Vagina (tissue), 2 donors: ENCODE results near the gene ECM1.

Source experiments
- CTCF ChIP-seq, 3 experiments: fragments of 450-650 bp in 2 of 3; fragments of 200-600 bp in 1 of 3; sonication (generic) in 1 of 3; IDR thresholded peaks; one replicate each; pipeline ENCODE4 v1.5.1; 2017 to 2019; ENCODE audit warnings: antibody characterized with exemption in 3 of 3, mild to moderate bottlenecking in 2 of 3, moderate library complexity in 2 of 3
- POLR2AphosphoS5 ChIP-seq, 2 donors: sonication (generic); formaldehyde crosslinking; IDR thresholded peaks; one replicate each; pipeline ENCODE4 v1.9.0; 2017; ENCODE audit warnings: antibody characterized with exemption in 2 of 2, mild to moderate bottlenecking in 2 of 2, low read depth in 1 of 2; ENCODE audit not compliant: insufficient read depth in 1 of 2

DNA sequence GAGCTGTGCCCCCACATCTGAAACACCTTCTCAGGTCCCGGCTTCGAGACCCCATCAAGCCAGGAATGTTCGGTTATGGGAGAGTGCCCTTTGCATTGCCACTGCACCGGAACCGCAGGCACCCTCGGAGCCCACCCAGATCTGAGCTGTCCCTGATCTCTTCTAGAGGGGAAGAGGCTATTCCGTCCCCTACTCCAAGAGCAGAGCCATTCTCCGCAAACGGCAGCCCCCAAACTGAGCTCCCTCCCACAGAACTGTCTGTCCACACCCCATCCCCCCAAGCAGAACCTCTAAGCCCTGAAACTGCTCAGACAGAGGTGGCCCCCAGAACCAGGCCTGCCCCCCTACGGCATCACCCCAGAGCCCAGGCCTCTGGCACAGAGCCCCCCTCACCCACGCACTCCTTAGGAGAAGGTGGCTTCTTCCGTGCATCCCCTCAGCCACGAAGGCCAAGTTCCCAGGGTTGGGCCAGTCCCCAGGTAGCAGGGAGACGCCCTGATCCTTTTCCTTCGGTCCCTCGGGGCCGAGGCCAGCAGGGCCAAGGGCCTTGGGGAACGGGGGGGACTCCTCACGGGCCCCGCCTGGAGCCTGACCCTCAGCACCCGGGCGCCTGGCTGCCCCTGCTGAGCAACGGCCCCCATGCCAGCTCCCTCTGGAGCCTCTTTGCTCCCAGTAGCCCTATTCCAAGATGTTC lies 45.6 kb downstream of the ECM1 start:
- TF ChIP-seq POLR2AphosphoS5 (IDR thresholded peaks at IDR 0.05; ENCODE audit: insufficient read depth in 1 of 2, low read depth in 1 of 2) (no peak), CTCF (IDR thresholded peaks at IDR 0.05) (no peak)
